Colonic mucosa (tissue), 4 donors: ENCODE data around the gene NBAS. TPM values are rescaled to one million over a fixed set of nuclear protein-coding genes. Genes with fewer than 3 reads are reported as not detected.

Experiments used
- DNase-seq: peaks from one replicate; pipeline ENCODE4 v3.0.0-alpha.2; 2020
- H3K27ac ChIP-seq: fragments of 200-600 bp; one replicate; pipeline ENCODE4 v1.8.0; 2021
- H3K27me3 ChIP-seq: fragments of 200-600 bp; one replicate; pipeline ENCODE4 v1.8.0; 2021
- H3K36me3 ChIP-seq: fragments of 200-600 bp; one replicate; pipeline ENCODE4 v1.8.0; 2021
- H3K4me1 ChIP-seq: fragments of 200-600 bp; one replicate; pipeline ENCODE4 v1.8.0; 2021; ENCODE audit warnings: mild to moderate bottlenecking
- H3K4me3 ChIP-seq: fragments of 200-600 bp; one replicate; pipeline ENCODE4 v1.8.0; 2021
- H3K9ac ChIP-seq, 2 donors: one replicate each; pipeline ENCODE4 v1.7.0; 2013; ENCODE audit warnings: control low read depth in 2 of 2, low read depth in 2 of 2, low read length in 2 of 2
- H3K9me3 ChIP-seq: fragments of 200-600 bp; one replicate; pipeline ENCODE4 v1.8.0; 2021
- CTCF ChIP-seq: fragments of 200-600 bp; IDR thresholded peaks from one replicate; pipeline ENCODE4 v1.8.0; 2022; ENCODE audit warnings: antibody characterized with exemption, mild to moderate bottlenecking
- intact Hi-C: fragments of 100-400 bp; cut with DNase I; formaldehyde crosslinking; loops from one replicate; pipeline ENCODE4 v1.14.1; 2022
- total RNA-seq, 2 donors: library from RNA; stranded (reverse); fragmentation: NEBNext Ultra II Directional in 1 of 2; extraction: Animal tissue kit (Norgen Biotek cat#: 25700) in 1 of 2; gene quantifications; one replicate each; pipeline ENCODE4 v1.2.1, GENCODE V29; 2021
- donor health status: healthy.
- donor health status: DM: no; HTN: no; CAD: no.
- donor health status: DM: no; HTN: no; CAD: no.

The NBAS gene
- total RNA-seq, 2 donors from 2014 or later = 34.4 to 38.9 TPM

- Histone ChIP-seq H3K36me3 (peaks cover 6% of the 10 kb centered on the region), H3K9ac (no peak overlapping the region), H3K4me3 (no peak overlapping the region), H3K27me3 (no peaks in the 10 kb centered on the region), H3K9me3 (no peaks in the 10 kb centered on the region), H3K4me1 (no peaks in the 10 kb centered on the region), H3K27ac (no peak overlapping the region)
- DNase-seq = no peak
- no peak for TF ChIP-seq CTCF
- intact Hi-C loops = no loop called here
Observed at GRCh38 chr2:15471606-15472005, 89.5 kb downstream of the NBAS start.

GRCh38 chr2:15460112-15460620, 101.0 kb downstream of the NBAS start:
- no peaks in the 10 kb centered on the region for H3K36me3 ChIP-seq
- TF ChIP-seq CTCF = no peak

GRCh38 chr2:15458277-15458676, 102.9 kb downstream of the NBAS start:
- no peak overlapping the region for H3K4me3 ChIP-seq
- H3K27ac ChIP-seq = no peak overlapping the region
- H3K9ac ChIP-seq = no peak overlapping the region
- no peak for DNase-seq
- intact Hi-C loops = no loop called here
- no peak for TF ChIP-seq CTCF
- H3K9me3 ChIP-seq = no peaks in the 10 kb centered on the region
- no peaks in the 10 kb centered on the region for H3K36me3 ChIP-seq
- no peaks in the 10 kb centered on the region for H3K27me3 ChIP-seq
- no peaks in the 10 kb centered on the region for H3K4me1 ChIP-seq

More at GRCh38 chr2:15460112-15460620, 101.0 kb downstream of the NBAS start:
- no peak overlapping the region for H3K9ac ChIP-seq
- H3K4me3 ChIP-seq = no peak overlapping the region
- H3K9me3 ChIP-seq = no peaks in the 10 kb centered on the region
- DNase-seq = no peak
- H3K27ac ChIP-seq = no peak overlapping the region
- H3K4me1 ChIP-seq = no peaks in the 10 kb centered on the region
- H3K27me3 ChIP-seq = no peaks in the 10 kb centered on the region
- intact Hi-C loops = no loop called here

- Histone ChIP-seq H3K36me3 (no peaks in the 10 kb centered on the region), H3K27me3 (no peaks in the 10 kb centered on the region), H3K4me1 (no peaks in the 10 kb centered on the region), H3K4me3 (no peak overlapping the region), H3K9ac (no peak overlapping the region), H3K9me3 (no peaks in the 10 kb centered on the region), H3K27ac (no peak overlapping the region)
- DNase-seq = no peak
- intact Hi-C loops = no loop called here
- no peak for TF ChIP-seq CTCF
Observed at GRCh38 chr2:15457868-15458267, 103.3 kb downstream of the NBAS start.

GRCh38 chr2:15456352-15456751, 104.8 kb downstream of the NBAS start:
- no peak for TF ChIP-seq CTCF
- Histone ChIP-seq H3K4me1 (no peaks in the 10 kb centered on the region), H3K4me3 (no peak overlapping the region), H3K9me3 (no peaks in the 10 kb centered on the region), H3K27ac (no peak overlapping the region), H3K36me3 (no peaks in the 10 kb centered on the region), H3K27me3 (no peaks in the 10 kb centered on the region), H3K9ac (no peak overlapping the region)
- DNase-seq = no peak
- intact Hi-C loops = no loop called here

- Histone ChIP-seq H3K9ac (no peak overlapping the region), H3K36me3 (no peaks in the 10 kb centered on the region), H3K4me3 (no peak overlapping the region), H3K9me3 (no peaks in the 10 kb centered on the region), H3K27me3 (no peaks in the 10 kb centered on the region), H3K4me1 (no peaks in the 10 kb centered on the region), H3K27ac (no peak overlapping the region)
- intact Hi-C loops = no loop called here
- TF ChIP-seq CTCF = no peak
- DNase-seq = no peak
Observed at GRCh38 chr2:15450808-15451207, 110.3 kb downstream of the NBAS start.
